Nucleus accumbens (tissue), 56 donors: ENCODE measurements around the gene ITK.
A peak's percentile ranks its signal among the peaks of the same experiment; 100 is the strongest.
"Not testable (repeated sequence)": the region's sequence is repeated elsewhere in the genome, so short reads cannot be mapped to it uniquely, and the experiment has no call there.

Source experiments
- DNase-seq, 56 donors: peaks; one replicate each; lab custom pipeline; 2025; lab: John Stamatoyannopoulos, UW

Gene ITK

GRCh38 chr5:157233515-157233914 is 52.9 kb downstream of the ITK start:
- DNase-seq = no peak

DNA sequence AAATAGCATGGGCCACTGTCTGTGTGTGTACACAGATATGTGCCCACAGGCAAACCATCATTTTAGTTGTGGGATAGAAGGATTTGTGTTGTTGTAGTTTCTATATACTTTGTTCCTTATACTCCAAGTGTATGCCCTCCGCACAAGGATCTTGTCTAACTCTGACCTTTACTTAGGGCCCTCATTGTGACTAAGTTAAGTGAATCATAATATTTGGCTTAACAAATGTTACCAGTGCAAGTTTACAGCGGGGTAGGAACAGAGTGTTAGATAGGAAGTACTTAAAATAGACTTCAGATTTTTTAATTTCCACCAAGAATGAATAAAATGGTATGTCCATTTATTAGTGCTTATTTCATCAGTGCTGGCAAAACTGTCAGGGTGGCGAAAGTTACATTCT is 55.8 kb downstream of the ITK start:
- DNase-seq = no peak

GRCh38 chr5:157241483-157241882 is 60.8 kb downstream of the ITK start:
- no peak for DNase-seq

DNA sequence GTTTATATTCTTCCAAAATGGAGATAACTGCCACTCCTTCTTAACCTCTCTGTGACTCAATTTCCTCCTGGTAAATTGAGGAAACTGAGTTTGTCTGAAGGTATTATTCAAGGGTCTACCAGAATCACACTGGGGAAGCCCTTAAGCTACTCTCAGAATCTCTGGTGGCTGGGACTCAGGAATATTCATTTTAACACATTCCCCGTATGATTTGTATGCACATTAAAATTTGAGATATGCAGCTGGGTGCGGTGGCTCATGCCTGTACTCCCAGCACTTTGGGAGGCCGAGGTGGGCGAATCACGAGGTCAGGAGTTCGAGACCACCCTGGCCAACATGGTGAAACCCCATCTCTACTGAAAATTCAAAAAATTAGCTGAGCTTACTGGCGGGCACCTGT is 64.1 kb downstream of the ITK start:
- DNase-seq = not testable (repeated sequence)

- no peak for DNase-seq
These were observed 64.8 kb downstream of the ITK start for GRCh38 chr5:157245476-157245875.

- no peak for DNase-seq
These were observed 65.2 kb downstream of the ITK start for GRCh38 chr5:157245886-157246285.

GRCh38 chr5:157247267-157247666 is 66.6 kb downstream of the ITK start:
- DNase-seq = no peak

GRCh38 chr5:157248821-157249470 is 68.3 kb downstream of the ITK start:
- DNase-seq = no peak

DNA sequence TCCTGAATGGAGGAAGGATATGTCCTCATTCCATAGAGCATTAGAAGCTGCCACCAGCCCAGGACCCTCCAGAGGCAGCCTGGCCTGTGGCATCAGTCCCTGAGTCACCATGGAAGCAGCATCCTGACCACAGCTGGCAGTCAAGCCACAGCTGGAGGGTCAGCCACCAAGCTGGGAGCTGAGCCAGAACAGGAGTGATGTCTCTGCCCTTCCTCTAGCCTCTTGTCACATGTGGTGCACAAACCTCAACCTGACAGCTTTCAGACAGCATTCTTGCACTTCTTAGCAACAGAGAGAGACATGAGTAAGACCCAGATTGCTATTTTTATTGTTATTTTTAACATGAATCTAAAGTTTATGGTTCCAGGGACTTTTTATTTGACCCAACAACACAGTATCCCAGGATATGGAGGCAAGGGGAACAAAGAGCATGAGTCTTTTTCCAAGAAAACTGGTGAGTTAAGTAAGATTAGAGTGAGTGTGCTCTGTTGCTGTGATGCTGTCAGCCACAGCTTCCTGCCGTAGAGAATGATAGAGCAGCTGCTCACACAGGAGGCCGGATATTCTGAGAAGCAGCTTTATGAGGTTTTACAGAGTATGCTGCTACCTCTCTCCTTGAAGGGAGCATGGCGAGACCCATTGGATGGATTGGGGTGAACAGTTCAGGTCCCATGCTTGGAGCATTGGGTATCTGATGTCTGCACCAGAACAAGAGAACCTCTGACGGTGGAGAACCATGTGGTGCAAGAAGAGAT is 72.2 kb downstream of the ITK start:
- peak in 3 of 56 donors; percentile 42 to 46 (median 43) for DNase-seq

DNA sequence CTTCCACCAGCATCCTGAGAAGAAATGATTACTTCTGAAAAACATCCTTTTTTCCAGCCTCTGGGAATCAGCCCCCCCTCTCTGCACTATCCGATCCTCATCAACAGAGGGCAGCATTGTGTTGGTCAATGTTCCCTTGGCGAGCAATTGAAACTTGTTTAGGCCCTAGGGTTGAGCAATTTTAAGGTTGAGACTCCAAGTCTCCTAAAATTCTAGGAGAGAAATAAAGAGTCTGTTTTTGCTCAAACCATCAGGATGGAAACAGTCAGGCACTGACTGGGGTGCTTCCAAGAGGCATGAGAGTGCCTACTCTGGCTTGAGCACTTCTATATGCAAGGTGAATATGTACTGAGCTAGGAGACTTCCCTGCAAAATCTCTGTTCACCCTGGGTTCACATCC is 72.9 kb downstream of the ITK start:
- peak in 33 of 56 donors; percentile 5 to 69 (median 24) for DNase-seq

DNA sequence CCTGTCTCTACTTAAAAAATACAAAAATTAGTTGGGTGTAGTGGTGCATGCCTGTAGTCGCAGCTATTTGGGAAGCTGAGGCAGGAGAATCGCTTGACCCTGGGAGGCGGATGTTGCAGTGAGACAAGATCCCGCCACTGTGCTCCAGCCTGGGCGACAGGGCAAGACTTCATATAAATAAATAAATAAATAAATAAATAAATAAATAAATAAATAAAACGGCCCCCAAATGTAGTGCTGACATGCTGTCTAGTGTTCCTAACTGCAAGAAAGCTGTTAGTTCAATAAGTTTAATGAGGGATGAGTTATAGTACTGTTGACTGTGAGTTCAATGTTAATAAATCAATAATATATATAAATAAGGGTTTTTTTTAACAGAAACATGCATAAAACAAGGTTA is 77.8 kb downstream of the ITK start:
- DNase-seq = no peak

GRCh38 chr5:157259699-157260098 is 79.1 kb downstream of the ITK start:
- DNase-seq = no peak

GRCh38 chr5:157263496-157264090 is 83.0 kb downstream of the ITK start:
- DNase-seq = no peak

DNA sequence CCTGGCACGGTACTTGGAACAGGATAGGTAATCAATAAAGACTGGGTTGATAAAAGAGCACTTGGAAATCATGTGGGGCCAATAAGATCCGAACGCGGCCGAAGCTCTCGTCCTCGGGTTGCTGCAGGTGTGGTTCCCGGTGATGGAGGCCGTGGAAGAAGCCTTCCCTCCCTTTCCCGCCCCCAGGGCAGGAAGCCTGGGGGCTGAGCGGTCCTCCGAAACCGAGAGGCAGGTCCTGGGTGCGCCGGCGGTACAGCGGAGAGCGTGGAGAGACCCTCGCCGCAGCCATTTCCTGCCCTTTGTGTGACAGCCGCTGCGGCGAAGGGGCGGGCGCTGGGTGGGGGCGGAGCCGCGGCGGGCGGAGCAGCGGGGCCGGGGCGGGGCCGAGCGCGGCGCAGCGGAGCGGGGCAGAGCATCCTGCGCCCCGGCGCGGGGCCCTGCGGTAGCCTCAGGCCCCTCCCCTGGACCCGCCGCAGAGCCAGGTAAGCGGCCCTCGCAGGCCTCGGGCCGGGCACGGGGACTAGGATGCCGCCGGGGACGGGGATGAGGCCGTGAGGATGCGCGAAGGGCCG is 85.2 kb downstream of the ITK start, which contains the start of gene CYFIP2:
Gene CYFIP2, plus strand, starts transcription at position 410 of the 572 bp plus-strand sequence. CDS start 19,239 bp downstream, outside the sequence.
- DNase-seq = peak in 44 of 56 donors; percentile 14 to 78 (median 50)

DNA sequence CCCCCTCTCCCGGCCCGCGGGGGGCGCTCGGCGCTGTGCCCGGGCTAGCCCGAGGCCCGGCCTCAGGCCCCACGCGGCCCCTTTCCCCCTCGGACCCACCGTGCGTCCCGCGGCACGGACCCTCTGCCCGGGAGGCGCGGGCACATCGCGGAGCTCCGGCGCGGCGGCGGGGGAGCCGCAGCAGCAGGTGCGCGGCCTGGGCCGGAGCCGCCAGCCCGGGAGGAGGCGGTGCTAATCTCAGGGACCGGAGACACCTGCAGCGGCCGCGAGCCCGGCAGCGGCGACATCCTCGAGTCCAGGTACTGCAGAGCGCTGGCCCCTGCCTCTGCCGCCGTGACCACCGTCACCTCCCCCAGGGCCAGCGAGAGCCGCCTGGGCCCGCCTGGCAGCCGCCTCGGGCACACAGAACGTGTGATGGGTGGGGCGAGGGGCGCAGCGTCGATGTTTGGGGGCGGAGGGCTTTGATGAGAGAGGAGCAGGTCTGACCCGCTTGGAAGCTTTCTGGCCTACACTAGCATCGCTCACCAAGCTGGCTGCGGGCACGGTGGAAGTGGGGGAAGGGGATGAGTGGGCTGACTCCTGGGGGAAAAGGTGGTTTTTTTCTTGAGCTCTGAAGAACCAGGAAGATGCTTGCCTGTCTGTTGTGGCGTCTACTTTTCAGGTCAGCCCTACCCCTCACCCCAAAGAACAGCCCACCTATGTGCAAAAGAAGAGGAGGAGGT is 85.8 kb downstream of the ITK start:
- peak in 8 of 56 donors; percentile 21 to 56 (median 50) for DNase-seq

DNA sequence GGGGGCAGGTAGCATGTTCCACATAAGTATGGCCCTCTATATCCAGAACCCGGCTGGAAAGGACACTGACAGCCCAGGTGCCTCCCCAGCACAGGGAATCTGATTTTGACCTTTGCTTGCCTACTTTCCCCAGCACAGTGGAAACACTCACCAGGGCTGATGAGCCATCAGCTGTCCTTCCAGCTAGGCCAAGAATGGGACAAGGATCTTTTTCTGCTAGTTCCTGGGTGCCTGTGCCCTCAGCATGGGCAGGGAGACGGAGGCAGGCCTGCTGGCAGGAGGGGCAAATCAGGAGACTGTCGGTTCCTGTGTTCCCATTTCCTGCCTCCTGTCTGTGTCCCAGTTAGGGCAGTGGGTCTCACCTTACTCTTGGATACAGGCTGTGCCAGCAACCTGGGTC is 86.4 kb downstream of the ITK start:
- DNase-seq = no peak

DNA sequence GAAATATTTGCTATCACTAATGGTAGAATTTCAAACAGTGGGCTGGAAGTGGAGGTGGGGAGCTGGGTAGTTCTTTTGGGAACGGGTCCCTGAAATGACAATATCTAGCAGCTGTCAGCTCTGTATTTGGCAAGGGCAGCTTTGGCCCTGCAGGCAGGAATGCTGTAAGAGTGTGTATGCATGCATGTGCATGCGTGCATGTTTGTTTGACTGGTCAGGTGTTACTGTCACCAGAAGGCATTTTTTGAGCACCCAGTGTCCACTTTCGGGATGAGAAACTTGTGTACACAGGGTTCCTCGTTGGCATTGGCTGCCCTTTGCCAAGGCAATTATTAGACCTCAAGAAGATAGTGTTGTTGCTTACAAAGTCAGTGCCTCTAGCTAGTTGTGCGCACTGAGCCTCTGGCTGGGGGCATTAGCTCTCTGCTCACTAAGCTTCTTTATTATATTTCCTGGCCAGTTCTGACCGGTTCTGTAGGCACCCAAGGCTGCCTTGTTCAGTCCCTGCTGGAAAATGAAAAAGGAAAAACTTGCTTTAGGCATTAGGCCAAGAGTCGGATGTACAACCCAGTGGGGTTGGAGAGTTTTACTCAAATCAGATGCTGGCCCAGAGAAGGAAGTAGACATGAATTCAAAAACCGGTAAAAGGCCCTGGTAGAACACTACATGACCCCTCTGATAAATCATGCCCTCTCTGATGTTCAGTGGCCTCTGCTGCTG is 87.3 kb downstream of the ITK start:
- DNase-seq = peak in 9 of 56 donors; percentile 19 to 58 (median 35)

- no peak for DNase-seq
These were observed 88.6 kb downstream of the ITK start for GRCh38 chr5:157269165-157269671.

DNA sequence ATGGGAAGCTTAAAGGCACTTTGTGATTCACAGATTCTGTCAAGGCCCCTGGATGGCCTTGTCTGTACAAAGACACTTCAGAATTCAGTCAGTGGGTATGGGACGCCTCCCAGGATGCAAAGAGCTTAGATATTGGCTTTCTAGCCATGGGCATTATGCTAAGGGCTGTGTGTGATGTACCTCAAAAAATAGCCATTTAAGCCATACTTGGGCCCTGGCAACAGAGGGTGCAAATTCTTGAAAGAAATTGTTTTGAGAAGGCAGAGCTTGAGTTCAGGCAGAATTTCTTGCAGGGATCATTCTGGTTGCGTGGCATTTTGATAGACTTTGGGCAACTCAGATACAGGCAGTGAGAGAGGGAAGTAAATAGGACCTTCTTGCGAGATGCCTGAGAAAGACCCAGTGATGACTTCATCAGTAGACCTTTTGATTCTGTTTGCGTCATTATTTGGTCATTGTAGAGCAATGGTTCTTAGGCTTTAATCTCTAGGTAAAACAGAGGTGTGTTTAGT is 89.2 kb downstream of the ITK start:
- no peak for DNase-seq
